GM18526 (cell line): ENCODE results near the gene NFE2L3.

Source experiments
- POLR2A ChIP-seq: IDR thresholded peaks from 3 replicates; pipeline ENCODE4 v1.6.1; 2011; ENCODE audit not compliant: insufficient read length; ENCODE audit errors: extremely low read depth

Gene NFE2L3

GRCh38 chr7:26151953-26152781, at the start of gene NFE2L3:
NFE2L3 (plus strand) TSS chr7:26152198; CDS start chr7:26152499, 301 bp downstream.
- TF ChIP-seq POLR2A = peak; percentile 74

- no peak for TF ChIP-seq POLR2A
Measured at GRCh38 chr7:26103596-26103995, 48.4 kb upstream of the NFE2L3 start.

- no peak for TF ChIP-seq POLR2A
Measured at GRCh38 chr7:26105236-26105635, 46.8 kb upstream of the NFE2L3 start.

- TF ChIP-seq POLR2A = no peak
Measured at GRCh38 chr7:26105931-26106330, 46.1 kb upstream of the NFE2L3 start.

GRCh38 chr7:26112203-26112740, 39.7 kb upstream of the NFE2L3 start:
- TF ChIP-seq POLR2A = no peak

GRCh38 chr7:26115650-26116049, 36.3 kb upstream of the NFE2L3 start:
- no peak for TF ChIP-seq POLR2A

- TF ChIP-seq POLR2A = no peak
Measured at GRCh38 chr7:26117142-26117807, 34.7 kb upstream of the NFE2L3 start.

GRCh38 chr7:26117970-26118369, 34.0 kb upstream of the NFE2L3 start:
- TF ChIP-seq POLR2A = no peak

GRCh38 chr7:26122745-26123144, 29.3 kb upstream of the NFE2L3 start:
- no peak for TF ChIP-seq POLR2A

GRCh38 chr7:26127411-26127810, 24.6 kb upstream of the NFE2L3 start:
- TF ChIP-seq POLR2A = no peak

GRCh38 chr7:26131056-26131589, 20.9 kb upstream of the NFE2L3 start:
- no peak for TF ChIP-seq POLR2A

- TF ChIP-seq POLR2A = no peak
Measured at GRCh38 chr7:26135076-26135475, 16.9 kb upstream of the NFE2L3 start.

- no peak for TF ChIP-seq POLR2A
Measured at GRCh38 chr7:26135551-26135950, 16.4 kb upstream of the NFE2L3 start.

GRCh38 chr7:26136831-26137230, 15.2 kb upstream of the NFE2L3 start:
- TF ChIP-seq POLR2A = no peak

GRCh38 chr7:26140380-26140779, 11.6 kb upstream of the NFE2L3 start:
- TF ChIP-seq POLR2A = no peak

GRCh38 chr7:26141077-26141476, 10.9 kb upstream of the NFE2L3 start:
- TF ChIP-seq POLR2A = no peak
